22Rv1 (cell line): ENCODE measurements around the gene GAS7.

Experiments
- H3K27ac ChIP-seq: fragments of 450-650 bp; 2 replicates; pipeline ENCODE4 v1.5.1; 2017
- ZFX ChIP-seq: fragments of 450-650 bp; IDR thresholded peaks from 2 replicates; pipeline ENCODE4 v1.6.1; 2017; ENCODE audit warnings: antibody characterized with exemption, borderline replicate concordance
- TF ChIP-seq, protein P1 (sequence below): fragments of 450-650 bp; IDR thresholded peaks from 2 replicates; pipeline ENCODE4 v1.5.1; 2017; ENCODE audit warnings: mild to moderate bottlenecking

GAS7 gene

GRCh38 chr17:9938764-9939163 is 259.6 kb downstream of the GAS7 start:
- no peak overlapping the region for H3K27ac ChIP-seq
- TF ChIP-seq, protein P1, sequence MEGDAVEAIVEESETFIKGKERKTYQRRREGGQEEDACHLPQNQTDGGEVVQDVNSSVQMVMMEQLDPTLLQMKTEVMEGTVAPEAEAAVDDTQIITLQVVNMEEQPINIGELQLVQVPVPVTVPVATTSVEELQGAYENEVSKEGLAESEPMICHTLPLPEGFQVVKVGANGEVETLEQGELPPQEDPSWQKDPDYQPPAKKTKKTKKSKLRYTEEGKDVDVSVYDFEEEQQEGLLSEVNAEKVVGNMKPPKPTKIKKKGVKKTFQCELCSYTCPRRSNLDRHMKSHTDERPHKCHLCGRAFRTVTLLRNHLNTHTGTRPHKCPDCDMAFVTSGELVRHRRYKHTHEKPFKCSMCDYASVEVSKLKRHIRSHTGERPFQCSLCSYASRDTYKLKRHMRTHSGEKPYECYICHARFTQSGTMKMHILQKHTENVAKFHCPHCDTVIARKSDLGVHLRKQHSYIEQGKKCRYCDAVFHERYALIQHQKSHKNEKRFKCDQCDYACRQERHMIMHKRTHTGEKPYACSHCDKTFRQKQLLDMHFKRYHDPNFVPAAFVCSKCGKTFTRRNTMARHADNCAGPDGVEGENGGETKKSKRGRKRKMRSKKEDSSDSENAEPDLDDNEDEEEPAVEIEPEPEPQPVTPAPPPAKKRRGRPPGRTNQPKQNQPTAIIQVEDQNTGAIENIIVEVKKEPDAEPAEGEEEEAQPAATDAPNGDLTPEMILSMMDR: no peak
- no peak for TF ChIP-seq ZFX

- TF ChIP-seq, protein P1: no peak
- TF ChIP-seq ZFX: no peak
- H3K27ac ChIP-seq: no peak overlapping the region
Observed at GRCh38 chr17:9937901-9938300, 260.5 kb downstream of the GAS7 start.

DNA sequence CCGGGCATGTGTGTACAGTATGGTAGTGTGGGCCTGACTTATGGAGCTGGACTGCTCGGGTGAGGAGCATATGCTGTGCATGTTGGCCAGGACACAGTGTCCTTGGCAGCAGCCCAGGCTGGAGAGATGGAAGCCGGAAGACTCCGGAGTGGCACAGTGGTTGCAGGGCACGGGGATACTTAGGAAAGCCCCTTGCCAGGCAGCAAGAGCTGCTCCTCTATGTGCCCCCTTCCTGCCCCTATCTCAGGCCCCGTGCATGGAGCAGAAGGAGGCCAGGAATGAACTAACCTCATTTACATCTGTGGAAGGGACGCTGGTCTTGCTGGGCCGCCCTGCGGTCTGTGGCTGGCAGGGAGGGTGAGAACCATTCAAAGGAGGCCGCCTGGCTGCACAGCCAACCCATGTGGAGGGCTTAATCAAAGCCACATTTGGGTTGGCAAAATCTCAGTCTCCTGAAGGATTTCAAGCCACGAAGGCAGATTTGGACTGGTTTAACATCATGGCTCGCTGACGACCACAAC is 261.1 kb downstream of the GAS7 start:
- TF ChIP-seq ZFX: no peak
- TF ChIP-seq, protein P1: no peak
- no peak overlapping the region for H3K27ac ChIP-seq

DNA sequence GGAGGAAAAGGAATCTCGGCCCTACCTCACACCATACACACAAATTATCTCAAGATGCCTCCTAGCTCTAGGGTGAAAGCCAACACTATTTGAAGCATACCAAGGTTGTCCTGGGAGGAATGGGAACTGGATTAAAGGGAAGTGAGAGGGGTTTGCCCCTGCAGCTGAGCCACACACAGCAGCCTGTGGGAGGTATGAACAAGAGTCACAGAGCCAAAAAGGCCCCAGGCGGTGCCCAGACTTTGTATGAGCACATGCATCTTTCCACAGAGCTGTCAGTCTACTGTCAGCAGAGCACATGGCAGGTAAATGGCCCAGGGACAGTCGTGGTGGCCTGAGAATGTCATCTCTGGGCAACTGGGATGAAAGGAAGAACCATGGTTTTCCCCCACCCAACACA is 262.3 kb downstream of the GAS7 start:
- TF ChIP-seq, protein P1: no peak
- TF ChIP-seq ZFX: no peak
- H3K27ac ChIP-seq: no peak overlapping the region

DNA sequence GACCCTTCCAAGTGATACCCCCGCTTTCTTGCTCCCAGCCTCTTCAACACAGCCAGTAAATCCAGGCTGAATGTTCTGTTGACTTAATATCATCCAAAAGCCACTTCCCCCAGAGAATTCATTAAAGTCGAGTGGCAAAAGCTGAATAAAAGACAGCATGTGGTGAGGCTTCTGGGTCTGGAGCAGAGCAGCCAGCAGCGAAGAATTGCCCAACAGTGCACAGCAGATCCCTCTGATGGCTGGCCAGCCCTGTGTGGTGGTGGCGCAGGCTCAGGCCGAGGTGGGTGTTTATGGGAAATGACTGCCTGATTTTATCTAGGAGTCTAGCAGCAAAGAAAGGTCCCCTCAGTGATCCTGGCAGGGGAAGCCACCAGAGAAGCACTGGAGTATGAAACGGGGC is 263.0 kb downstream of the GAS7 start:
- H3K27ac ChIP-seq: no peak overlapping the region
- no peak for TF ChIP-seq ZFX
- TF ChIP-seq, protein P1: no peak

GRCh38 chr17:9934331-9934730 is 264.1 kb downstream of the GAS7 start:
- TF ChIP-seq, protein P1: no peak
- TF ChIP-seq ZFX: no peak
- no peak overlapping the region for H3K27ac ChIP-seq

DNA sequence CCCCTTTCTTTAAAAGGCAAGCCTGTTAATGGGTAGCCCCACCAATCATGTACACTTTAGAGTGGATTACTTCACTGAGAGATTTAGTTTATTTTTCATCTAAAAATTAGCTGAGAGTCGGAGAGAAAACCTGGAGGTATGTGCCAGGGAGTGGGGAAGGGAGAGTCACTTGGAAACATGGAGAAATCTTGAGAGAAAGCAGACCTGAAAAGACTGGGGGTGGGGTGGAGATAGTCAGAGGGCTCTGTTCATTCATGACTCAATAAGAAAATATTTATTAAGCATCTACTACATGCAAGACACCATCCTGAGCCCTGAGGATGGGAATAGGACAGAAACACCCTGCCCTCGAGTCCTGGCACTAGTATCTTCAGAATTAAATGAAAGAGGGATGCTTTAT is 265.9 kb downstream of the GAS7 start:
- no peak overlapping the region for H3K27ac ChIP-seq
- TF ChIP-seq ZFX: no peak
- TF ChIP-seq, protein P1: no peak
